Loucy (cell line): Measurements from ENCODE around the gene UPK1B.

Experiments
- H2AFZ ChIP-seq: fragments of 200-600 bp; sonication (generic); 2 replicates; pipeline ENCODE4 v1.6.0; 2016; ENCODE audit warnings: antibody characterized with exemption, mild to moderate bottlenecking, low read length, moderate library complexity
- H3F3A ChIP-seq: fragments of 200-600 bp; 2 replicates; pipeline ENCODE4 v1.6.0; 2016; ENCODE audit warnings: antibody characterized with exemption, low read depth, mild to moderate bottlenecking
- H3K27me3 ChIP-seq: fragments of 200-600 bp; sonication (generic); 2 replicates; pipeline ENCODE4 v1.6.1; 2014; ENCODE audit warnings: low read length, mild to moderate bottlenecking; ENCODE audit not compliant: insufficient read depth, poor library complexity, severe bottlenecking
- H3K36me3 ChIP-seq: fragments of 200-600 bp; sonication (generic); 2 replicates; pipeline ENCODE4 v1.6.1; 2016; ENCODE audit warnings: low read length; ENCODE audit not compliant: insufficient read depth
- H3K4me1 ChIP-seq: fragments of 200-600 bp; sonication (generic); 2 replicates; pipeline ENCODE4 v1.5.1; 2014; ENCODE audit warnings: low read length, mild to moderate bottlenecking; ENCODE audit not compliant: insufficient read depth, poor library complexity, severe bottlenecking
- H3K4me2 ChIP-seq: fragments of 200-600 bp; sonication (generic); 2 replicates; pipeline ENCODE4 v1.6.0; 2014; ENCODE audit warnings: antibody characterized with exemption, low read length, low read depth, mild to moderate bottlenecking; ENCODE audit not compliant: poor library complexity, severe bottlenecking
- H3K4me3 ChIP-seq: fragments of 200-600 bp; sonication (generic); 2 replicates; pipeline ENCODE4 v1.5.1; 2014; ENCODE audit warnings: low read length, mild to moderate bottlenecking, mixed read lengths; ENCODE audit not compliant: poor library complexity, severe bottlenecking
- H3K79me2 ChIP-seq: fragments of 200-600 bp; sonication (generic); 2 replicates; pipeline ENCODE4 v1.6.1; 2014; ENCODE audit warnings: low read length; ENCODE audit not compliant: insufficient read depth
- H3K9ac ChIP-seq: fragments of 200-600 bp; sonication (generic); 2 replicates; pipeline ENCODE4 v1.6.0; 2014; ENCODE audit warnings: mild to moderate bottlenecking, low read depth, low read length, moderate library complexity; ENCODE audit not compliant: poor library complexity, severe bottlenecking
- H3K9me2 ChIP-seq: fragments of 200-600 bp; sonication (generic); replicated peaks from 2 replicates; pipeline ENCODE4 v1.6.1; 2016; ENCODE audit warnings: low read depth, low read length, mixed read lengths
- H3K9me3 ChIP-seq: fragments of 200-600 bp; sonication (generic); 2 replicates; pipeline ENCODE4 v1.6.1; 2014; ENCODE audit warnings: mild to moderate bottlenecking, antibody characterized with exemption, low read length, low read depth; ENCODE audit not compliant: insufficient read depth
- H4K20me1 ChIP-seq: fragments of 200-600 bp; sonication (generic); 2 replicates; pipeline ENCODE4 v1.6.0; 2014; ENCODE audit warnings: antibody characterized with exemption, low read length, mild to moderate bottlenecking; ENCODE audit not compliant: insufficient read depth, poor library complexity, severe bottlenecking
- CTCF ChIP-seq: fragments of 200-600 bp; sonication (generic); conservative IDR thresholded peaks from 2 replicates; pipeline ENCODE4 v1.5.1; 2014; ENCODE audit warnings: mild to moderate bottlenecking, antibody characterized with exemption, low read length
- EZH2phosphoT487 ChIP-seq: fragments of 200-600 bp; IDR thresholded peaks from 2 replicates; pipeline ENCODE4 v1.6.1; 2018; ENCODE audit warnings: antibody characterized with exemption, mild to moderate bottlenecking, moderate library complexity, borderline replicate concordance

Gene UPK1B

GRCh38 chr3:119225121-119225520 is 51.7 kb downstream of the UPK1B start:
- H3F3A ChIP-seq, result no peaks in the 10 kb centered on the region
- H3K9me2 ChIP-seq, result no peaks in the 10 kb centered on the region
- H3K79me2 ChIP-seq, result no peaks in the 10 kb centered on the region
- no peak overlapping the region for H3K4me3 ChIP-seq
- H2AFZ ChIP-seq, result no peak overlapping the region
- TF ChIP-seq CTCF, result no peak
- no peak for TF ChIP-seq EZH2phosphoT487
- H3K4me2 ChIP-seq, result no peak overlapping the region
- H3K9ac ChIP-seq, result no peak overlapping the region
- no peaks in the 10 kb centered on the region for H3K27me3 ChIP-seq
- no peaks in the 10 kb centered on the region for H3K9me3 ChIP-seq
- peaks cover 60% of the 10 kb centered on the region for H3K36me3 ChIP-seq
- H4K20me1 ChIP-seq, result no peaks in the 10 kb centered on the region
- H3K4me1 ChIP-seq, result no peaks in the 10 kb centered on the region

GRCh38 chr3:119227070-119227850 is 53.9 kb downstream of the UPK1B start:
- Histone ChIP-seq H3K79me2 (no peaks in the 10 kb centered on the region; the same call in 1 of the 2 replicates), H3K9me2 (no peaks in the 10 kb centered on the region), H3K4me1 (peaks cover 4% of the 10 kb centered on the region), H3F3A (no peaks in the 10 kb centered on the region), H4K20me1 (no peaks in the 10 kb centered on the region), H3K9ac (no peak overlapping the region), H3K4me3 (no peak overlapping the region), H3K4me2 (no peak overlapping the region), H3K9me3 (no peaks in the 10 kb centered on the region), H2AFZ (no peak overlapping the region), H3K27me3 (no peaks in the 10 kb centered on the region), H3K36me3 (peaks cover 60% of the 10 kb centered on the region)
- TF ChIP-seq CTCF, result no peak
- TF ChIP-seq EZH2phosphoT487, result no peak

- H3K9ac ChIP-seq, result no peak overlapping the region
Measured at GRCh38 chr3:119228373-119229145, 55.2 kb downstream of the UPK1B start.

More at GRCh38 chr3:119228373-119229145, 55.2 kb downstream of the UPK1B start:
- Histone ChIP-seq H3K9me2 (no peaks in the 10 kb centered on the region), H3K4me1 (peaks cover 6% of the 10 kb centered on the region), H3K4me2 (no peak overlapping the region), H3K79me2 (no peaks in the 10 kb centered on the region; the same call in 1 of the 2 replicates), H3K9me3 (no peaks in the 10 kb centered on the region), H3F3A (no peaks in the 10 kb centered on the region), H3K4me3 (no peak overlapping the region), H3K27me3 (no peaks in the 10 kb centered on the region), H2AFZ (no peak overlapping the region), H4K20me1 (no peaks in the 10 kb centered on the region), H3K36me3 (peaks cover 50% of the 10 kb centered on the region)
- TF ChIP-seq EZH2phosphoT487 (no peak), CTCF (no peak)
